Endothelial cell of umbilical vein (primary cell): Measurements from ENCODE around the gene SPOPL.

ENCODE experiments used
- EZH2 ChIP-seq: IDR thresholded peaks from 2 replicates; pipeline ENCODE4 v1.6.1; 2012; ENCODE audit warnings: borderline replicate concordance, low read depth, mild to moderate bottlenecking, moderate library complexity, low read length, inconsistent platforms; ENCODE audit not compliant: severe bottlenecking
- GATA2 ChIP-seq: IDR thresholded peaks from 2 replicates; pipeline ENCODE4 v1.7.0; 2011; ENCODE audit warnings: low read depth, mild to moderate bottlenecking, moderate library complexity, mixed read lengths, low read length; ENCODE audit not compliant: insufficient read length, insufficient read depth
- MYC ChIP-seq: IDR thresholded peaks from one replicate; pipeline ENCODE4 v1.6.1; 2011; ENCODE audit warnings: mild to moderate bottlenecking, low read depth, low read length
- POLR2A ChIP-seq: IDR thresholded peaks from 2 replicates; pipeline ENCODE4 v1.6.1; 2012; ENCODE audit warnings: low read depth, mild to moderate bottlenecking, control low read depth, low read length
- POLR2AphosphoS5 ChIP-seq: IDR thresholded peaks from 2 replicates; pipeline ENCODE4 v1.6.1; 2012; ENCODE audit warnings: low read depth, mild to moderate bottlenecking, control low read depth, low read length, moderate library complexity; ENCODE audit not compliant: insufficient read depth
- TF ChIP-seq, protein P1 (sequence below), 2 donors: IDR thresholded peaks; 1 replicate in 1 of 2; 2 replicates in 1 of 2; pipeline ENCODE4 v1.5.1; 2011; ENCODE audit warnings: low read length in 2 of 2, mild to moderate bottlenecking in 2 of 2, moderate library complexity in 2 of 2, control low read depth in 1 of 2, inconsistent platforms in 1 of 2, low read depth in 1 of 2; ENCODE audit not compliant: insufficient read depth in 1 of 2; ENCODE audit errors: extremely low read depth in 1 of 2
- TF ChIP-seq, protein P2 (sequence below): IDR thresholded peaks from 2 replicates; pipeline ENCODE4 v1.6.1; 2011; ENCODE audit not compliant: insufficient read depth, insufficient read length

DNA sequence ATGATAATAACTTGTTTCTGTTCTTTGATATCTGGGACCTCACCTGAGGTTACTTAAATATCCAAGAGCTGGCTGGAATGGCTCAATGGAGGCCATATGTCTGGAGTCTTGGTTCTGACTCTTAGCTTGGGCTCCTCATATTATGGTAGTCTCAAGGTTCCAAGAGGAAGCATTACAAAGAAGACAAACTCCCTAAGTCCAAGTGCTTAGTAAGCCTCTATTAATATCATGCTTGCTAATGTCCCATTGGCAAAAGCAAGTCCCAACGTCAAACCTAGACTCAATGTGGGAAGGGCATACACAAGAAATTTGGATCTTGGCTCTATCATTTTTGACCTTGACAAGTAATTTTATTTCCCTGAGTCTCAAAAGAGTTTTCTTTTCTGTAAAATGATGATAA is 49.2 kb upstream of the SPOPL start:
- no peak for TF ChIP-seq POLR2A
- TF ChIP-seq POLR2AphosphoS5: no peak
- TF ChIP-seq, protein P1, sequence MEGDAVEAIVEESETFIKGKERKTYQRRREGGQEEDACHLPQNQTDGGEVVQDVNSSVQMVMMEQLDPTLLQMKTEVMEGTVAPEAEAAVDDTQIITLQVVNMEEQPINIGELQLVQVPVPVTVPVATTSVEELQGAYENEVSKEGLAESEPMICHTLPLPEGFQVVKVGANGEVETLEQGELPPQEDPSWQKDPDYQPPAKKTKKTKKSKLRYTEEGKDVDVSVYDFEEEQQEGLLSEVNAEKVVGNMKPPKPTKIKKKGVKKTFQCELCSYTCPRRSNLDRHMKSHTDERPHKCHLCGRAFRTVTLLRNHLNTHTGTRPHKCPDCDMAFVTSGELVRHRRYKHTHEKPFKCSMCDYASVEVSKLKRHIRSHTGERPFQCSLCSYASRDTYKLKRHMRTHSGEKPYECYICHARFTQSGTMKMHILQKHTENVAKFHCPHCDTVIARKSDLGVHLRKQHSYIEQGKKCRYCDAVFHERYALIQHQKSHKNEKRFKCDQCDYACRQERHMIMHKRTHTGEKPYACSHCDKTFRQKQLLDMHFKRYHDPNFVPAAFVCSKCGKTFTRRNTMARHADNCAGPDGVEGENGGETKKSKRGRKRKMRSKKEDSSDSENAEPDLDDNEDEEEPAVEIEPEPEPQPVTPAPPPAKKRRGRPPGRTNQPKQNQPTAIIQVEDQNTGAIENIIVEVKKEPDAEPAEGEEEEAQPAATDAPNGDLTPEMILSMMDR (IDR thresholded peaks at IDR 0.05; ENCODE audit: extremely low read depth in 1 of 2, insufficient read depth in 1 of 2, low read depth in 1 of 2, low read length in 2 of 2): no peak
- TF ChIP-seq, protein P2, sequence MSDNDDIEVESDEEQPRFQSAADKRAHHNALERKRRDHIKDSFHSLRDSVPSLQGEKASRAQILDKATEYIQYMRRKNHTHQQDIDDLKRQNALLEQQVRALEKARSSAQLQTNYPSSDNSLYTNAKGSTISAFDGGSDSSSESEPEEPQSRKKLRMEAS: no peak
- no peak for TF ChIP-seq MYC
- TF ChIP-seq EZH2: no peak
- no peak for TF ChIP-seq GATA2
